K562 (cell line): ENCODE results near the gene TSPAN15. TPM values are rescaled to one million over a fixed set of nuclear protein-coding genes. Genes with fewer than 3 reads are reported as not detected.

Experiments
- ASH1L ChIP-seq: fragments of 450-650 bp; IDR thresholded peaks from 2 replicates; pipeline ENCODE4 v1.6.1; 2018; ENCODE audit warnings: borderline replicate concordance, mild to moderate bottlenecking, low read depth; ENCODE audit not compliant: partially characterized antibody
- ELF4 ChIP-seq: fragments of 450-650 bp; formaldehyde crosslinking; IDR thresholded peaks from 2 replicates; pipeline ENCODE4 v1.4.0; 2022; ENCODE audit warnings: missing genetic modification characterization
- ETS2 ChIP-seq: IDR thresholded peaks from 2 replicates; pipeline ENCODE4 v1.6.1; 2016; ENCODE audit warnings: borderline replicate concordance, missing genetic modification characterization, mild to moderate bottlenecking, moderate library complexity, missing compliant biosample characterization; ENCODE audit not compliant: poor library complexity, severe bottlenecking
- FOXP1 ChIP-seq: sonication (generic); formaldehyde crosslinking; IDR thresholded peaks from 2 replicates; pipeline ENCODE4 v1.8.0; 2022; ENCODE audit warnings: mild to moderate bottlenecking, missing genetic modification reagents
- HDGF ChIP-seq: fragments of 450-650 bp; IDR thresholded peaks from 2 replicates; pipeline ENCODE4 v1.6.1; 2016
- MAZ ChIP-seq, 2 experiments: fragments of 450-650 bp in 1 of 2; sonication (generic) in 1 of 2; formaldehyde crosslinking; IDR thresholded peaks in 1 of 2; conservative IDR thresholded peaks in 1 of 2; 2 replicates each; pipeline versions ENCODE4 v1.4.0 to v1.5.0; 2020; ENCODE audit warnings: mild to moderate bottlenecking in 1 of 2, missing genetic modification reagents in 1 of 2
- NELFE ChIP-seq: IDR thresholded peaks from 2 replicates; pipeline ENCODE4 v1.6.1; 2011; ENCODE audit warnings: mild to moderate bottlenecking; ENCODE audit not compliant: insufficient read depth, insufficient read length
- NFYB ChIP-seq: IDR thresholded peaks from 2 replicates; pipeline ENCODE4 v1.6.1; 2011; ENCODE audit warnings: mild to moderate bottlenecking, moderate library complexity; ENCODE audit not compliant: insufficient read length; ENCODE audit errors: extremely low read depth
- NKRF ChIP-seq: fragments of 450-650 bp; IDR thresholded peaks from 2 replicates; pipeline ENCODE4 v1.6.1; 2016; ENCODE audit warnings: borderline replicate concordance
- PHF8 ChIP-seq: fragments of 200-600 bp; sonication (generic); IDR thresholded peaks from 2 replicates; pipeline ENCODE4 v1.6.1; 2012; ENCODE audit warnings: mixed run types, mild to moderate bottlenecking, inconsistent platforms, low read length, moderate library complexity, borderline replicate concordance
- POLR2B ChIP-seq: fragments of 450-650 bp; IDR thresholded peaks from 2 replicates; pipeline ENCODE4 v1.6.1; 2018; ENCODE audit warnings: low read depth; ENCODE audit not compliant: partially characterized antibody
- PURB ChIP-seq: sonication (generic); formaldehyde crosslinking; IDR thresholded peaks from 2 replicates; pipeline ENCODE4 v1.9.0; 2021; ENCODE audit warnings: low read depth, mild to moderate bottlenecking, missing genetic modification reagents
- RBM17 ChIP-seq: fragments of 200-400 bp; formaldehyde crosslinking; IDR thresholded peaks from 2 replicates; pipeline ENCODE4 v1.6.1; 2017; ENCODE audit warnings: low read depth, mild to moderate bottlenecking, low read length, borderline replicate concordance
- SMARCA4 ChIP-seq: fragments of 450-650 bp; IDR thresholded peaks from 2 replicates; pipeline ENCODE4 v1.6.1; 2016
- SMARCE1 ChIP-seq: fragments of 450-650 bp; IDR thresholded peaks from 2 replicates; pipeline ENCODE4 v1.7.1; 2016; ENCODE audit warnings: mild to moderate bottlenecking
- STAT6 ChIP-seq: sonication (generic); formaldehyde crosslinking; IDR thresholded peaks from 2 replicates; pipeline ENCODE4 v1.8.1; 2023; ENCODE audit warnings: mild to moderate bottlenecking, missing genetic modification reagents
- TGIF2 ChIP-seq: sonication (generic); formaldehyde crosslinking; IDR thresholded peaks from 2 replicates; pipeline ENCODE4 v1.8.1; 2022; ENCODE audit warnings: mild to moderate bottlenecking, missing genetic modification reagents, moderate library complexity
- TOE1 ChIP-seq, 2 experiments: fragments of 450-650 bp in 1 of 2; sonication (generic) in 1 of 2; formaldehyde crosslinking in 1 of 2; IDR thresholded peaks; 2 replicates each; pipeline versions ENCODE4 v1.7.1 to v1.8.0; 2016 to 2022; ENCODE audit warnings: borderline replicate concordance in 2 of 2, mild to moderate bottlenecking in 2 of 2, antibody characterized with exemption in 1 of 2, inconsistent platforms in 1 of 2, low read depth in 1 of 2, missing genetic modification reagents in 1 of 2, moderate library complexity in 1 of 2
- ZSCAN32 ChIP-seq: fragments of 450-650 bp; formaldehyde crosslinking; IDR thresholded peaks from 2 replicates; pipeline ENCODE4 v1.4.0; 2020; ENCODE audit warnings: mild to moderate bottlenecking, moderate library complexity
- polyA plus RNA-seq, 8 experiments: library from polyadenylated mRNA; depleted of rRNA in 4 of 8; stranded (reverse) in 5 of 8; unstranded in 3 of 8; fragments of >200 nt; fragmentation: Nextera tagmentation in 2 of 8; fragmentation: Illumina TruSeq in 1 of 8; extraction: Ambion mirVana in 2 of 8; extraction: Trizol in 1 of 8; gene quantifications; 2 replicates each; pipeline versions ENCODE4 v1.2.1 to v1.2.3, GENCODE V29; 2011 to 2014; ENCODE audit warnings: inconsistent platforms in 1 of 8, missing spikeins in 1 of 8
- total RNA-seq, 7 experiments: library from RNA; depleted of rRNA in 6 of 7; stranded (reverse); fragments of >200 nt in 6 of 7; fragmentation: Illumina TruSeq in 2 of 7; extraction: Trizol in 2 of 7; gene quantifications; 2 replicates each; pipeline versions ENCODE4 v1.2.1 to v1.2.3, GENCODE V29; 2011 to 2021; ENCODE audit warnings: low replicate concordance in 1 of 7
- TF ChIP-seq, protein P1 (sequence below), 2 experiments: IDR thresholded peaks; 2 replicates each; pipeline ENCODE4 v1.6.1; 2011; ENCODE audit warnings: borderline replicate concordance in 1 of 2, control low read depth in 1 of 2, low read depth in 1 of 2, low read length in 1 of 2, mild to moderate bottlenecking in 1 of 2, mixed read lengths in 1 of 2, moderate library complexity in 1 of 2; ENCODE audit not compliant: insufficient read depth in 1 of 2, insufficient read length in 1 of 2, poor library complexity in 1 of 2, severe bottlenecking in 1 of 2; ENCODE audit errors: extremely low read depth in 1 of 2
- TF ChIP-seq, protein P2 (sequence below): sonication (generic); formaldehyde crosslinking; IDR thresholded peaks from 2 replicates; pipeline ENCODE4 v1.9.0; 2022; ENCODE audit warnings: mild to moderate bottlenecking, missing genetic modification reagents

TSPAN15 gene
- total and polyA plus RNA-seq, 9 of the 15 experiments (the other 6 are each of a cell fraction or from before 2014, with no cell fraction given): 0.33 to 1.0 (median 0.45) TPM; not detected in 2

GRCh38 chr10:69451209-69451783 is at the start of gene TSPAN15 (continued):
- TF ChIP-seq SMARCA4 (no peak), NFYB (peak; percentile 81), TOE1 (IDR thresholded peaks at IDR 0.05; ENCODE audit: borderline replicate concordance) (no peak), TOE1 (CRISPR knock-in tag; IDR thresholded peaks at IDR 0.05; ENCODE audit: borderline replicate concordance, low read depth) (no peak), RBM17 (no peak), ASH1L (peak; percentile 68), NELFE (no peak), SMARCE1 (no peak), POLR2B (no peak), TGIF2 (CRISPR knock-in tag) (no peak), ELF4 (CRISPR knock-in tag) (no peak), NKRF (no peak), FOXP1 (no peak), ETS2 (tag) (no peak), MAZ (CRISPR knock-in tag; conservative IDR thresholded peaks at IDR 0.05 in 1 of 2, IDR thresholded peaks at IDR 0.05 in 1 of 2) (peak in 1 of 2 experiments; percentile 41; a peak in 2 of 4 replicates), PHF8 (peak; percentile 11; the same call in 1 of the 2 replicates), PURB (no peak), ZSCAN32 (CRISPR knock-in tag) (no peak), STAT6 (CRISPR knock-in tag) (no peak), HDGF (no peak)
- TF ChIP-seq, protein P1, sequence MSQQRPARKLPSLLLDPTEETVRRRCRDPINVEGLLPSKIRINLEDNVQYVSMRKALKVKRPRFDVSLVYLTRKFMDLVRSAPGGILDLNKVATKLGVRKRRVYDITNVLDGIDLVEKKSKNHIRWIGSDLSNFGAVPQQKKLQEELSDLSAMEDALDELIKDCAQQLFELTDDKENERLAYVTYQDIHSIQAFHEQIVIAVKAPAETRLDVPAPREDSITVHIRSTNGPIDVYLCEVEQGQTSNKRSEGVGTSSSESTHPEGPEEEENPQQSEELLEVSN (IDR thresholded peaks at IDR 0.05; ENCODE audit: borderline replicate concordance in 1 of 2, extremely low read depth in 1 of 2, insufficient read depth in 1 of 2, insufficient read length in 1 of 2, low read depth in 1 of 2, low read length in 1 of 2, poor library complexity in 1 of 2, severe bottlenecking in 1 of 2): peak in 1 of 2 experiments; percentile 22
- TF ChIP-seq, protein P2, sequence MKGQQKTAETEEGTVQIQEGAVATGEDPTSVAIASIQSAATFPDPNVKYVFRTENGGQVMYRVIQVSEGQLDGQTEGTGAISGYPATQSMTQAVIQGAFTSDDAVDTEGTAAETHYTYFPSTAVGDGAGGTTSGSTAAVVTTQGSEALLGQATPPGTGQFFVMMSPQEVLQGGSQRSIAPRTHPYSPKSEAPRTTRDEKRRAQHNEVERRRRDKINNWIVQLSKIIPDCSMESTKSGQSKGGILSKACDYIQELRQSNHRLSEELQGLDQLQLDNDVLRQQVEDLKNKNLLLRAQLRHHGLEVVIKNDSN (CRISPR knock-in tag): no peak
